ENCODE results near the gene SPP2.

SPP2 gene

GRCh38 chr2:234050455-234051135 lies at the start of gene SPP2:
Gene SPP2, plus strand, starts transcription at chr2:234050702. Its CDS starts 85 bp downstream, at chr2:234050787.
- no peak for DNase-seq

- no peak for DNase-seq
Observed at GRCh38 chr2:234001380-234002160, 48.9 kb upstream of the SPP2 start.

GRCh38 chr2:234002281-234002680 lies 48.2 kb upstream of the SPP2 start:
- no peak for DNase-seq

- no peak for DNase-seq
Observed at GRCh38 chr2:234003972-234004617, 46.4 kb upstream of the SPP2 start.

GRCh38 chr2:234005126-234005525 lies 45.4 kb upstream of the SPP2 start:
- no peak for DNase-seq

- no peak for DNase-seq
Observed at GRCh38 chr2:234006501-234006900, 44.0 kb upstream of the SPP2 start.

GRCh38 chr2:234014427-234014826 lies 36.1 kb upstream of the SPP2 start:
- no peak for DNase-seq

- DNase-seq: no peak
Observed at GRCh38 chr2:234015861-234016260, 34.6 kb upstream of the SPP2 start.

- peak; percentile 3 for DNase-seq
Observed at GRCh38 chr2:234019896-234020295, 30.6 kb upstream of the SPP2 start.

- DNase-seq: no peak
Observed at GRCh38 chr2:234020332-234020731, 30.2 kb upstream of the SPP2 start.

GRCh38 chr2:234022424-234022823 lies 28.1 kb upstream of the SPP2 start:
- DNase-seq: no peak

GRCh38 chr2:234024304-234024703 lies 26.2 kb upstream of the SPP2 start:
- DNase-seq: no peak

GRCh38 chr2:234025466-234025865 lies 25.0 kb upstream of the SPP2 start:
- no peak for DNase-seq

- DNase-seq: no peak
Observed at GRCh38 chr2:234025891-234026401, 24.6 kb upstream of the SPP2 start.

- DNase-seq: no peak
Observed at GRCh38 chr2:234026693-234027254, 23.7 kb upstream of the SPP2 start.

GRCh38 chr2:234027641-234028040 lies 22.9 kb upstream of the SPP2 start:
- DNase-seq: no peak

GRCh38 chr2:234029150-234029733 lies 21.3 kb upstream of the SPP2 start:
- DNase-seq: no peak

- no peak for DNase-seq
Observed at GRCh38 chr2:234031207-234031606, 19.3 kb upstream of the SPP2 start.

- DNase-seq: no peak
Observed at GRCh38 chr2:234032279-234032856, 18.1 kb upstream of the SPP2 start.

- DNase-seq: no peak
Observed at GRCh38 chr2:234033174-234033573, 17.3 kb upstream of the SPP2 start.

- no peak for DNase-seq
Observed at GRCh38 chr2:234033885-234034284, 16.6 kb upstream of the SPP2 start.

- DNase-seq: no peak
Observed at GRCh38 chr2:234038076-234038802, 12.3 kb upstream of the SPP2 start.
